ENCODE results near the gene ROBO1. TPM values are rescaled to one million over a fixed set of nuclear protein-coding genes. Genes with fewer than 3 reads are reported as not detected.

The ROBO1 gene
- total and polyA plus RNA-seq, 3 experiments from 2014 or later: 0.54 to 0.59 (median 0.55) TPM

DNA sequence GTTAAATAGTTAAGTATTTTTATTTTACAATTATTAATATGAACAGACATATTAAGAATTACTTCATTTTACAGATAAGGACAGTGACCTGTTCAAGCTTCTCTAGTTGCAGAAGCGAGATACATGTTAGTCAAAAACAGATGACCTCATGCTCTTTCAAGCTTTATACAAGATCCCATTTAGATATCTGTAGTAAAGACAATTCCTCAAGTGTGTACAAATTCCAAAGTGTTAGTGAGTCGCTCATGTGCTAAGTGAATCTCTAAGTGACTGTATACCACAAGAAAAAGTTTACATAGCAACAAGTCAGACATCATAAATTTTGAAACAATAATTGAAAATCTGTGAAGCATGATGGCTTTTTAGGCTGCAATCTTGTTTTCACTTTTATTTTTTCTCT lies 293.8 kb downstream of the ROBO1 start:
- H3K4me3 ChIP-seq (ENCODE audit: low read length): no peak overlapping the region
- POLR2A ChIA-PET: no interaction called here
- Mint-ChIP-seq H3K4me1 (no peaks in the 10 kb centered on the region), H3K27me3 (no peaks in the 10 kb centered on the region), H3K4me3 (no peak overlapping the region), H3K27ac (no peak overlapping the region), H3K36me3 (no peaks in the 10 kb centered on the region), H3K9me3 (peaks cover 0 to 13% (median 7%) of the 10 kb centered on the region in 5 donors)
- DNase-seq: no peak
- no peaks in the 10 kb centered on the region for H3K36me3 ChIP-seq (ENCODE audit: insufficient read depth, low read length)
- no peak overlapping the region for H3K27ac ChIP-seq (ENCODE audit: low read depth, low read length)
- H3K9me3 ChIP-seq (ENCODE audit: low read length): no peaks in the 10 kb centered on the region
- H3K4me1 ChIP-seq (ENCODE audit: insufficient read depth, low read length): no peaks in the 10 kb centered on the region
- H3K27me3 ChIP-seq (ENCODE audit: insufficient read depth, low read length, poor library complexity, severe bottlenecking): no peaks in the 10 kb centered on the region
- CTCF ChIA-PET: no interaction called here

DNA sequence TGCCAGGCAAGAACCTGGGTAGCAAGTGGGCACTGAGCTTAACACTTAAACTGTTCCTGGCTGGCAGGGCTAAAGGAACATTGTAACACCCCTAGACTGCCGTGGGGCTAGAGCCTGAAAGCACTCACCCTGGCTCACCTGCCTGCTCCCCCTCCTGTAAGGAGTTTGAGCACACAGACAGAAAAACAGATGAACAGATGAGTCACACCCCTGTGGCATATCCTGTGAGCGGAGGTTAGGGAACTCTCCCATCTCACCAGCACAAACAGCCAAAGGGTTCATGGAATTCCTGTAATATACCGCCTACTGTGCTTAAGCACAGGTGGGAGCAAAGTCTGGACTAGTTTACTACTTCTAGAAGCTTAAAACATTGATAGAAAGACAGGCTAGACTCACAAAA lies 300.1 kb downstream of the ROBO1 start:
- no peak overlapping the region for H3K4me3 Mint-ChIP-seq
- Histone ChIP-seq H3K9me3 (ENCODE audit: low read length) (no peaks in the 10 kb centered on the region), H3K27me3 (ENCODE audit: insufficient read depth, low read length, poor library complexity, severe bottlenecking) (no peaks in the 10 kb centered on the region), H3K4me3 (ENCODE audit: low read length) (no peak overlapping the region), H3K4me1 (ENCODE audit: insufficient read depth, low read length) (no peaks in the 10 kb centered on the region), H3K27ac (ENCODE audit: low read depth, low read length) (no peak overlapping the region), H3K36me3 (ENCODE audit: insufficient read depth, low read length) (no peaks in the 10 kb centered on the region)
- ChIA-PET POLR2A (no interaction called here), CTCF (no interaction called here)
- H3K4me1 Mint-ChIP-seq: no peaks in the 10 kb centered on the region
- no peaks in the 10 kb centered on the region for H3K36me3 Mint-ChIP-seq
- H3K27me3 Mint-ChIP-seq: no peaks in the 10 kb centered on the region
- H3K27ac Mint-ChIP-seq: no peak overlapping the region
- no peak for DNase-seq
- peaks cover 3 to 28% (median 10%) of the 10 kb centered on the region in 5 donors for H3K9me3 Mint-ChIP-seq

DNA sequence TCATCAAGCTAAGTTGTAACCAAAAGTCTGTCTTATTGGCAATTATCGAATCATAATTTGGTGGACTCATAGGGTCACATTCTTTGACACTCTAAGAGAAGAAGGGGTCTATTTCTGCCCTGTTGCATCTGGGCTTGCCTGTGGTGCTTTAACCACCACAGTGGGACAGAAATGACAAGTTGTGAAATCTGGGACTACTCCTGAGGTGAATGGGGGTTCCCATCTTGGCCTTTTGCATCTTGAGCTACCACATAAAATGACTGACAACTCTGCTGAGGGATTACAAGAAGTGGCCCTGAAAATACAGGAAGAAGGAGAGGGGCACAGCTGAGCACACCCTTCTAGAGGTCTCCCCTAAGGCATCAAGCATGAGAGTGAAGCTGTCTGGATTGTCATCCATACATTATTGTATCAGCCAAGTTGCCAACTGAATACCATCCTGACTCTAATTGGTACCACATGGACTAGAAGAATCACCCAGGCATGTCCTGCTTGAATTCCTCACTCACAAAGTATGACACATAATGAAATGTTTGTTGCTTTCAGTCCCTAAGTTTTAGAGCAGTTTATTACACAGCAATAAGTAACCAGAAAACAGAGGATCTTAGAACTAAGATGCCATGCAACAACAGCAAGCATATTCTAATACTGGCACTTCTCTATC lies 306.5 kb downstream of the ROBO1 start:
- ChIA-PET POLR2A (no interaction called here), CTCF (no interaction called here)
- Histone ChIP-seq H3K27ac (ENCODE audit: low read depth, low read length) (no peak overlapping the region), H3K9me3 (ENCODE audit: low read length) (no peaks in the 10 kb centered on the region), H3K4me3 (ENCODE audit: low read length) (no peak overlapping the region), H3K4me1 (ENCODE audit: insufficient read depth, low read length) (no peaks in the 10 kb centered on the region), H3K36me3 (ENCODE audit: insufficient read depth, low read length) (no peaks in the 10 kb centered on the region), H3K27me3 (ENCODE audit: insufficient read depth, low read length, poor library complexity, severe bottlenecking) (no peaks in the 10 kb centered on the region)
- Mint-ChIP-seq H3K27me3 (no peaks in the 10 kb centered on the region), H3K9me3 (peaks cover 6 to 19% (median 9%) of the 10 kb centered on the region in 5 donors), H3K4me3 (no peak overlapping the region), H3K4me1 (no peaks in the 10 kb centered on the region), H3K27ac (no peak overlapping the region), H3K36me3 (no peaks in the 10 kb centered on the region)
- no peak for DNase-seq

DNA sequence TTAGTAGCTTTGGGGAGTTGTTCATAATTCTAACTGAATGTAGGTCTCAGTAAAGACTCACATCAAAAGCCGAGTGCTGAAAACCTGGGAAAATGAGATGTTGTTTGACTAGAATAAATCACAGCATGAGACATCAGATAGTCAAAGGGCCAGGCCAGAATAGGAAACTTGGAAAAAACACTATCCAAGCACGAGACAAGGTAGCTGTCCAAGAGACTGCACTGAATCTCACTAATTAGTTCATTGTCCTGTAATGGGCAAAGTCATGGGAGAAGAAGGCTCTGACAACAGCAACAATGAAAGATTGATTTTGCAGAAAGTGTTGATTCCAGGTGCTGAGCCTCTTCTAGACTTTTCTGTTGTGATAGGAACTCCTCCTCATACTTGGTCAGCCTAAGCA lies 314.2 kb downstream of the ROBO1 start:
- no peak overlapping the region for H3K4me3 ChIP-seq (ENCODE audit: low read length)
- ChIA-PET POLR2A (no interaction called here), CTCF (no interaction called here)
- H3K27ac ChIP-seq (ENCODE audit: low read depth, low read length): no peak overlapping the region
- no peak overlapping the region for H3K4me3 Mint-ChIP-seq
- H3K4me1 ChIP-seq (ENCODE audit: insufficient read depth, low read length): no peaks in the 10 kb centered on the region
- H3K36me3 ChIP-seq (ENCODE audit: insufficient read depth, low read length): no peaks in the 10 kb centered on the region
- H3K36me3 Mint-ChIP-seq: no peaks in the 10 kb centered on the region
- no peak for DNase-seq
- H3K27ac Mint-ChIP-seq: no peak overlapping the region
- no peaks in the 10 kb centered on the region for H3K27me3 ChIP-seq (ENCODE audit: insufficient read depth, low read length, poor library complexity, severe bottlenecking)
- H3K9me3 Mint-ChIP-seq: peaks cover 2 to 26% (median 11%) of the 10 kb centered on the region in 5 donors
- no peaks in the 10 kb centered on the region for H3K4me1 Mint-ChIP-seq
- H3K27me3 Mint-ChIP-seq: no peaks in the 10 kb centered on the region
- H3K9me3 ChIP-seq (ENCODE audit: low read length): no peaks in the 10 kb centered on the region

DNA sequence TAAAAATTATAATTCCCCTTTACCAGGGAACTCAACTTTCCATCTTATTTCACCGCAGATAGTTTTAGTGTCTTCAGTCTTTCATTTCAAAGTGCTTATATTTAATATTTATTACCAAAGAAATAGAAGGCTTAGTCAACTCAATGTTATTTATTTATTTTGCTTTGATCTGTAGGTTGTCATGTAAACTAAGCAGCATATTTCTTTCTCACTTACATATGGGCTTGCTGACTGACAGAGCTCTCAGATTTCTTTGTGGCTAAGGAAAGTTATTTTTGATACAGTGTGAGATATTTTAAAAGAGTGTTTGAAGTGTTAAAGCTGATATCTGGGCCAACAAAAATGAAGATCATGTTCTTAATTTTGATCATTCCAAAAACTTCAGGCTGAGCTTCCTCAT lies 331.4 kb downstream of the ROBO1 start:
- CTCF ChIA-PET: interaction anchor here (0.5 kb wide), 1 partner anchor 589 kb away, joined by 3 read pairs; no protein-coding TSS in a partner anchor
- peaks cover 2 to 32% (median 8%) of the 10 kb centered on the region in 5 donors for H3K9me3 Mint-ChIP-seq
- POLR2A ChIA-PET: no interaction called here
- H3K27me3 Mint-ChIP-seq: no peaks in the 10 kb centered on the region
- H3K4me1 Mint-ChIP-seq: no peaks in the 10 kb centered on the region
- Histone ChIP-seq H3K36me3 (ENCODE audit: insufficient read depth, low read length) (no peaks in the 10 kb centered on the region), H3K9me3 (ENCODE audit: low read length) (no peaks in the 10 kb centered on the region), H3K27me3 (ENCODE audit: insufficient read depth, low read length, poor library complexity, severe bottlenecking) (no peaks in the 10 kb centered on the region), H3K27ac (ENCODE audit: low read depth, low read length) (no peak overlapping the region), H3K4me1 (ENCODE audit: insufficient read depth, low read length) (no peaks in the 10 kb centered on the region), H3K4me3 (ENCODE audit: low read length) (no peak overlapping the region)
- H3K4me3 Mint-ChIP-seq: no peak overlapping the region
- DNase-seq: no peak
- no peaks in the 10 kb centered on the region for H3K36me3 Mint-ChIP-seq
- H3K27ac Mint-ChIP-seq: no peak overlapping the region

DNA sequence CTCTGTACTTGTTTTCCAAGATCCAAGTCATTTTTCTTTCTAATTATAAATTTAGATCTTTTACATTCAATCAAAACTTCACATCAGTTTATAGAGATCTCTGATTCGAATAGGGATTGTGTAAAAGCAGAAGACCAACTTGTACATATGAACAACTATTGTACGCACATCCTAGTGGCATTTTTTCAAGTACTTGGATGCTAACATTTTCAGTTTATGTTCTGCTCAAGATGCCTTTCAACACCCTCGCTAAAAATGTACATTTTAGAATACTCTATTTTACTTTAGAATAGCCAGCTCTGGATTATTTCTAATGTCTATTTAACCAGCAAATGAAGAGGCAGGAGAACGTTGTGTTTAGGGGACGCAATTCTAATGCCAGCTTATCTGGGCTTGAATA lies 340.7 kb downstream of the ROBO1 start:
- Histone ChIP-seq H3K27me3 (ENCODE audit: insufficient read depth, low read length, poor library complexity, severe bottlenecking) (no peaks in the 10 kb centered on the region), H3K4me1 (ENCODE audit: insufficient read depth, low read length) (no peaks in the 10 kb centered on the region), H3K36me3 (ENCODE audit: insufficient read depth, low read length) (no peaks in the 10 kb centered on the region), H3K27ac (ENCODE audit: low read depth, low read length) (no peak overlapping the region), H3K4me3 (ENCODE audit: low read length) (no peak overlapping the region), H3K9me3 (ENCODE audit: low read length) (no peaks in the 10 kb centered on the region)
- H3K36me3 Mint-ChIP-seq: no peaks in the 10 kb centered on the region
- CTCF ChIA-PET: interaction anchor here (0.7 kb wide), 1 partner anchor 31 kb away, joined by 3 read pairs; no protein-coding TSS in a partner anchor
- H3K4me1 Mint-ChIP-seq: no peaks in the 10 kb centered on the region
- no peak for DNase-seq
- POLR2A ChIA-PET: no interaction called here
- no peak overlapping the region for H3K4me3 Mint-ChIP-seq
- no peaks in the 10 kb centered on the region for H3K27me3 Mint-ChIP-seq
- H3K27ac Mint-ChIP-seq: no peak overlapping the region
- H3K9me3 Mint-ChIP-seq: peaks cover 4 to 44% (median 12%) of the 10 kb centered on the region in 5 donors

DNA sequence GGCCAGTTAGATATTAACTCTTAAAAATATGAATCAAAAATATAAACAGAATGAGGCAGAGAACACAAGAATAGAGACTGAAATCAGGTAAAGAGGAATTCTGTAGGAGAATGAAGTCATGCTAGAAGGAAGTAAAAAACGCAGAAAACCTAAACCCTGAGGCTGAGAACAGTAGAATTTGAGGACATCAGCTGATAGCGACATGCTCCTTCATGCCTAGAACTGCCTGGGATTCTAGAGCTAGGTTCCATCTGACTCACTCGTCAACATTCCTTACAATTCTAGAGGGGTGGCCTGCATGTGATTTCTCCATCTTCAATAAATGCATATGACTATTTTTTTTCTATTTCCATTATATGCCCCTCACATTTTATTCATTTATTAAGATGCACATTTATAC lies 343.0 kb downstream of the ROBO1 start:
- DNase-seq: no peak
- no peaks in the 10 kb centered on the region for H3K36me3 Mint-ChIP-seq
- H3K4me3 Mint-ChIP-seq: no peak overlapping the region
- H3K36me3 ChIP-seq (ENCODE audit: insufficient read depth, low read length): no peaks in the 10 kb centered on the region
- H3K4me3 ChIP-seq (ENCODE audit: low read length): no peak overlapping the region
- H3K27me3 Mint-ChIP-seq: no peaks in the 10 kb centered on the region
- H3K27me3 ChIP-seq (ENCODE audit: insufficient read depth, low read length, poor library complexity, severe bottlenecking): no peaks in the 10 kb centered on the region
- CTCF ChIA-PET: no interaction called here
- H3K9me3 Mint-ChIP-seq: peaks cover 3 to 56% (median 12%) of the 10 kb centered on the region in 5 donors
- H3K4me1 Mint-ChIP-seq: no peaks in the 10 kb centered on the region
- H3K27ac Mint-ChIP-seq: no peak overlapping the region
- no peak overlapping the region for H3K27ac ChIP-seq (ENCODE audit: low read depth, low read length)
- no peaks in the 10 kb centered on the region for H3K9me3 ChIP-seq (ENCODE audit: low read length)
- no peaks in the 10 kb centered on the region for H3K4me1 ChIP-seq (ENCODE audit: insufficient read depth, low read length)
- POLR2A ChIA-PET: no interaction called here

DNA sequence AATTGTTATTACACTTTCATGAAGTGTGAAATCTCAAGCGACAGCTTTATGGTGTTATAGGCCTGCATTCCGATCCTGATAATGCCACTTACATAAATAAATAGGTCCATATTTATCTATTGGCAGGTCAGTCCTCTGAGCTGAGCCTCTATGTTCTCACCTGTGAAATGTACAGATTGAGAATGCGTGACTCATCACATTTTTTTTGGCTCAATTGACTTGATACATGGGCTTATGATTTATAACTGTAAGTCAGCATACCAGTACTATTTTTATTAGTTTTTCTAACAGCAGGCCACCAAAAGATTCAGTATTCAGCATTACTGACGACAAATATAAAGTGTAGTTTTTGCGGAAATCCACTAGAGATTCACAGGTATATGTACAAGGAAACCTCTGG lies 344.4 kb downstream of the ROBO1 start:
- no peak overlapping the region for H3K27ac ChIP-seq (ENCODE audit: low read depth, low read length)
- H3K4me1 ChIP-seq (ENCODE audit: insufficient read depth, low read length): no peaks in the 10 kb centered on the region
- no peak for DNase-seq
- H3K9me3 Mint-ChIP-seq: peaks cover 3 to 52% (median 18%) of the 10 kb centered on the region in 5 donors
- H3K36me3 Mint-ChIP-seq: no peaks in the 10 kb centered on the region
- no peaks in the 10 kb centered on the region for H3K4me1 Mint-ChIP-seq
- H3K4me3 ChIP-seq (ENCODE audit: low read length): no peak overlapping the region
- ChIA-PET POLR2A (no interaction called here), CTCF (no interaction called here)
- H3K27me3 Mint-ChIP-seq: no peaks in the 10 kb centered on the region
- no peaks in the 10 kb centered on the region for H3K9me3 ChIP-seq (ENCODE audit: low read length)
- no peak overlapping the region for H3K4me3 Mint-ChIP-seq
- no peak overlapping the region for H3K27ac Mint-ChIP-seq
- no peaks in the 10 kb centered on the region for H3K27me3 ChIP-seq (ENCODE audit: insufficient read depth, low read length, poor library complexity, severe bottlenecking)
- no peaks in the 10 kb centered on the region for H3K36me3 ChIP-seq (ENCODE audit: insufficient read depth, low read length)
